Measurements from ENCODE around the gene HIP1. TPM values are rescaled to one million over a fixed set of nuclear protein-coding genes. Genes with fewer than 3 reads are reported as not detected.
"Not testable (repeated sequence)": the region's sequence is repeated elsewhere in the genome, so short reads cannot be mapped to it uniquely, and the experiment has no call there.

Gene HIP1
- polyA plus RNA-seq, 1 donor = 40.1 TPM

DNA sequence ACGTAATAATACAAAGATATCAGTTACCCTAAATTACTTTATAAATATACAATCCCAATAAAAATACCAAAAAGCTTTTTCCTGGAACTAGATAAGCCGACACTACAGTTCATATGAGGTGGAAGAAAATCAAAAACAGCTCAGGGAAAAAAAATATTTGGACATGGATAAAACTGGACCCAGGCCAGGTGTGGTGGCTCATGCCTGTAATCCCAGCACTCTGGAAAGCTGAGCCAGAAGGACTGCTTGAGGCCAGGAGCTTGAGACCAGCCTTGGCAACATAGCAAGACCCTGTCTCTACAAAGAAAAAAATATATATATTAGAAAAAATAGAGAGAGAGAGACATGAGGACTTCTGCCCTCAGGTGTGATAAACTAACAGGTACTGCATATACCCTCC, 219.9 kb downstream of the HIP1 start:
- DNase-seq = not testable (repeated sequence)

DNA sequence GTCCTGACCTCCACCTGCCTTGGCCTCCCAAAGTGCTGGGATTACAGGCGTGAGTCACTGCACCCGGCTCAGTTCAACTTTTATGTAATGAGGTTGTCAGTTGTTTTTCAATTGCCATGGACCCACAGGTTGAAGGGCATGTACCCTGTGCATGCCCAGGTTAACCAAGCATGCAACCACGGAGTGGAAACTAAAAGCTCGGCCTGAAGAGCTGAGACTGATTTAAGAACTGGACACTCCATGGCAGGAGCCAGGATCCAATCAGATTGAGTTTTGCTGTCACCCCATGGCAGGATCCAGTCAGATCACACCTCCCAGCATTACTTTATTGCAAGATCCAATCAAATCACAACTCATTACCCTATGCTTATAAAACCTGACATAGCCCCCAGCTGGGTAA, 229.7 kb downstream of the HIP1 start:
- not testable (repeated sequence) for DNase-seq

DNA sequence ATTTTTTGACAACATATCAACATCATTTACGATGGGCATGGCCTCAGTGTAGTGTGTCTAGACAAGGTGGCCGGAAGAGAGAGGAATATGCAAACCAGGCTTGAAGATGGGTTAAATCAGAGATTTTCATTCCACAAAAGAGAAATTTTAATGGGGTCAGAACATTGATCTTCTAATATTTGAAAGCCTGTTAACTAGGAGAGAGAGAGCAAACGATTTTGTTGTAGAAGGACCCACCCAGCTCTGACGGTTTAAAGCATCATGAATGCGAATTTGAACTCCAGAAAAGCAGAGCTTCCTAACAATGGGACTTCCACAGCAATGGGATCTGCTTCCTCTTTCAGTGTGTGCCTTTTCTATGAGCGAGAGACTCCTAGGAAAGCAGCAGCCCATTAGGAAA, 246.7 kb downstream of the HIP1 start, which contains the start of gene SPDYE5:
Gene SPDYE5 (plus strand): TSS at position 301 of the 400 bp plus-strand sequence. CDS start 1,728 bp downstream, outside the sequence.
- not testable (repeated sequence) for DNase-seq

DNA sequence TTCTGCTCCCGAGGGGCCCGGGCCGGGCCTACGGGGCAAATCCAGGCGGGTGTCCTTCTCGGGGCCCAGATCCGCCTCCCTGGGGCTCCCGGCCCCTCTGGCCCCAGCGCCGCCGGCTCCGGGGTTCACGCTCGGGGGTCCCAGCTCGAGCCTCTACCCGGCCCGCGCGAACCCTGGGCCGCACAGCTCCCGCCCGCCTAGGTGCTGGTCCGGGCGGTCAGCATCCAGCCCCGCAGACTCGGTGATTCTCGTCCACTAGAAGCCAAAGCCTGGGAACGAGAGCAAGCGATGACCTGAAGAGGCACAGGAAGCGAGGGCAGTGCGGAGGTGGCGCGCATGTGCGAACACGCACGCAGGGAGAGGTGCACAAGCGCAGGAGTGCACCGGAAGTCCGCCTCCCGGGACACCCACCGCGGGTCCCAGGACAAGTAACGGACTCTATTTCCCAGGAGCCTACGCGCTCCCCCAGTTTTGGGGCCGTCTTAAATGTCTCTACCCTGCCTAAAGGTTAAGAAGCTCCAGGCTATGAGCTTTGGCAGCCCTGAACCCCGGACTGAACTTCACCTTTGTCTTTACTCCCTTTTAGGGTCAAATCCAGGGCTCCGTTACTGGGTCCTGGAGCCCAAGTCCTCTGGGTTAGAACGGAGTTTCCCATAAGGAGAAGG, 252.6 kb downstream of the HIP1 start, which contains the start of gene POM121C:
Gene POM121C (minus strand): TSS at position 321 of the 665 bp plus-strand sequence. CDS start 44,803 bp downstream, outside the sequence.
- peak; percentile 87 for DNase-seq

DNA sequence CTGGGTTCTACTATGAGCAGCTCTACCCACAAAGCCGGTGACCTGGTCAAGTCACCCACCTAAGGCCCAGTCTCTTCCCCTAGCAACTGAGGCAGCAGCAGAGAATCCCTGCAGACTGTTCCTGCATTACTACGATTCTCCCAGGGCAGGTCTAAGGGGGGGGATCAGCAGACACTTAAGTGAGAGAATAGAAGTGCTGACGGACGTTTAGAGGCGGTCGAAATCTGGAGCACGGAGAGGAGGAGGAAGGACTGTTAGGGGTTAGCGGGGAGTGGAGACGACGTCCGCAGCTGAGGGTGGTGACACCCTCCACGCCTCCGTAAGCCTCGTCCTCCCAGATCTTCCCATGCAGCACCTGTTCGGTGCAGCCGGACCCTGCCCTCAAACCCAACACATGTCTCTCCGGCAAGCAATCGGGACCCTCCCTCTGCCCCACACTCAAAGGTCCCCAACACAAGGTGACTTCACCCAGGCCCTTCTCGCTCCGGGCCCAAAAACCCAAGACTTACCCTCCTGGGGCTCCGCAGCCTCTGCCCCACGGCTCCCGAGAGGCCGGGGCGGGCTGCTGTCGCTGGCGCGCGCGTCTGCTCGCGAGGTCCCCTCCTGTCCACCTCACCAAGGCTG, 253.3 kb downstream of the HIP1 start:
- DNase-seq = not testable (repeated sequence)

Other genes with a start within 250 kb of the HIP1 start
- gene SPDYE5, start 246.6 kb downstream of the HIP1 start, polyA plus RNA-seq (ENCODE audit: insufficient read length) = 7.3 TPM
- gene CCL26, start 33.3 kb upstream of the HIP1 start, polyA plus RNA-seq (ENCODE audit: insufficient read length) = not detected
- gene CCL24, start 74.9 kb upstream of the HIP1 start, polyA plus RNA-seq (ENCODE audit: insufficient read length) = not detected
- gene RHBDD2, start 140.1 kb upstream of the HIP1 start, polyA plus RNA-seq (ENCODE audit: insufficient read length) = 60.4 TPM
- gene POR, start 176.2 kb upstream of the HIP1 start, polyA plus RNA-seq (ENCODE audit: insufficient read length) = 53.7 TPM

Data from left kidney (tissue), 2 donors.